D721Med (cell line): ENCODE measurements around the gene THUMPD1.
"Not testable (repeated sequence)": the region's sequence is repeated elsewhere in the genome, so short reads cannot be mapped to it uniquely, and the experiment has no call there.

Experiments
- DNase-seq: peaks from one replicate; pipeline ENCODE4 v3.0.0; 2011; ENCODE audit warnings: low spot score; ENCODE audit not compliant: insufficient read length
- FAIRE-seq: peaks from 2 replicates; lab custom pipeline; 2011; peaks lifted over from hg19 to GRCh38; lab: Jason Lieb, UNC
- CTCF ChIP-seq: IDR thresholded peaks from 2 replicates; pipeline ENCODE4 v1.5.1; 2012; ENCODE audit warnings: mild to moderate bottlenecking, control low read depth; ENCODE audit not compliant: insufficient read depth; ENCODE audit errors: missing control alignments

The THUMPD1 gene

DNA sequence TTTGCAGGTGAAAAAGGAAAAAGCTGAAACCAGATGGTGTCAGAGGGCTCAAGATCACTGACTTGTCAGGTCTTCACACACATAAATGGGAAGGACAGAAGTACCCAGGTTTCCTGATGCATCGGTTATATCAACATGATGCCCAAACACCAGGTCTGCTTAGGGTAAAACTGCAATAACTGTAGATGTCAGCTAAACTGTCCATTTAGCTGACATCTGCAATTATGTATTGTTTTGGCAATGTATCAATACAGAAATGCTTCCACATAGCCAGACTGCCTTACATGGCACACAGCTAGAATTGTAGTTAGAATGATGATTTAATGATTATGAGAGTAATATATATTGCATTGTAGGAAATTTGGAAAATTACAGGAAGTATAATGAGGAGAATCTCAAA lies 27.2 kb upstream of the THUMPD1 start:
- FAIRE-seq (no peak), DNase-seq (no peak)
- no peak for TF ChIP-seq CTCF

- no peak for FAIRE-seq
- no peak for TF ChIP-seq CTCF
Observed at GRCh38 chr16:20768121-20768520, 26.5 kb upstream of the THUMPD1 start.

GRCh38 chr16:20767577-20767976 lies 26.0 kb upstream of the THUMPD1 start:
- no peak for FAIRE-seq

More at GRCh38 chr16:20768121-20768520, 26.5 kb upstream of the THUMPD1 start:
- no peak for DNase-seq

GRCh38 chr16:20766294-20766693 lies 24.7 kb upstream of the THUMPD1 start:
- no peak for DNase-seq
- no peak for TF ChIP-seq CTCF
- FAIRE-seq: no peak

More at GRCh38 chr16:20767577-20767976, 26.0 kb upstream of the THUMPD1 start:
- no peak for DNase-seq
- no peak for TF ChIP-seq CTCF

GRCh38 chr16:20765732-20766131 lies 24.1 kb upstream of the THUMPD1 start:
- FAIRE-seq: no peak

DNA sequence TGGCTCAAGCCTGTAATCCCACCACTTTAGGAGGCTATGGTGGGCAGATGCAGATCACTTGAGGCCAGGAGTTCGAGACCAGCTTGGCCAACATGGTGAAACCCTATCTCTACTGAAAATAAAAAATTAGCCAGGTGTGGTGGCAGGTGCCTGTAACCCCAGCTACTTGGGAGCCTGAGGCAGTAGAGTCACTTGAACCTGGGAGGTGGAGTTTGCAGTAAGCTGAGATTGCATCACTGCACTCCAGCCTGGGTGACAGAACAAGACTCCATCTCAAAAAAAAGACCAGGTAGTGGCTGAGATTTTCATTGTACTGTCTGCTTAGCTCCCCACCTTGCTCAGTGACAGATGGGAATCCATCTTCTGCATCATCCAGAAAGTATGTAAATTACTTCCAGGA lies 22.8 kb upstream of the THUMPD1 start:
- DNase-seq, FAIRE-seq: not testable (repeated sequence)

More at GRCh38 chr16:20765732-20766131, 24.1 kb upstream of the THUMPD1 start:
- no peak for DNase-seq
- no peak for TF ChIP-seq CTCF

DNA sequence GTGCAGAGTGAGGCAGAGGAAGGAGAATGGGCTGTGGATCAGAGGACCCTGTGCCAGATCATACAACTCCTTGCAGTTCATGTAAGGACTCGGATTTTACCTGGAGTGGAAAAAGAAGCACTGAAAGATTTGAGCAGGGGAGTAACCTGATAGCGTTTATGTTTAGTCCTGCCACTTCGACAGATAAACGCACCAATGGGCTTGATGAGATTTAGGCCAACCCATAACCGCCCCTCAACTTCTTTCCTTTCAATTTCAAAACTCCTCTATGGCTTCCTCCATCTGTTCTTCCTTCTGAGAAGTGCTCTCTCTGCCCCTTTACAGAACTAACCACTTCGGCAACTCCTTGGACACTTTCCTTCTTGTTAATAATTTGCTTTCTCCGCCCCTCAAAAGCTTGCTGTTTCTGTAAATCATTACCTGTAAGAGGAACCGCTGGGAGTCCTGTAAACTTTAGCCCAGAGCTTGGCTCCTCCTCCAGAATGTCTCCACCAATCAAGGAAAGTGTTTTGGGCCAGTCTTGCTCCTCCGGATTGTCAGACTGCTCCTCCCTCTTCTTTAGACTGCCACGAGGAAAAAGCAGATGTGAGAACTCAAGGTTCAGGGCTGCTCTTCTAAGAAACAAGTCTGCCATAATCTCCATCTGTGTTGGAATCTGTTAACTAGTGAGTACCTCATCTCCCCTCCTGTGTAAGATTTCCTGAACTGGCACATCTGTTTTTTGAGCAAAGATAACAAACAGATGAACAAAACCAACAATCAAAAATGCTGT lies 22.0 kb upstream of the THUMPD1 start, which contains the start of gene ACSM3:
TSS of gene ACSM3 (plus strand) at position 554 of the 772 bp plus-strand sequence. CDS start 6,021 bp downstream, outside the sequence.
- no peak for DNase-seq
- TF ChIP-seq CTCF: no peak
- FAIRE-seq: no peak
